Measurements from ENCODE around the gene CREB3L2. TPM values are rescaled to one million over a fixed set of nuclear protein-coding genes. Genes with fewer than 3 reads are reported as not detected.

Gene CREB3L2
- total RNA-seq, 1 experiment from 2014 or later = 49.8 TPM

GRCh38 chr7:137891016-137891655 is 110.8 kb downstream of the CREB3L2 start:
- H3K4me3 ChIP-seq (replicated peaks in 1 of 2; ENCODE audit: low read depth in 1 of 2, low read length in 2 of 2) = no peak overlapping the region
- ChIA-PET CTCF (no interaction called here), RAD21 (ENCODE audit: low non-redundant PET in 1 of 2, low total read pairs in 2 of 2, uncharacterized antibody in 2 of 2, unreplicated experiment in 2 of 2) (no interaction called here), POLR2A (no interaction called here)
- TF ChIP-seq, protein P1, sequence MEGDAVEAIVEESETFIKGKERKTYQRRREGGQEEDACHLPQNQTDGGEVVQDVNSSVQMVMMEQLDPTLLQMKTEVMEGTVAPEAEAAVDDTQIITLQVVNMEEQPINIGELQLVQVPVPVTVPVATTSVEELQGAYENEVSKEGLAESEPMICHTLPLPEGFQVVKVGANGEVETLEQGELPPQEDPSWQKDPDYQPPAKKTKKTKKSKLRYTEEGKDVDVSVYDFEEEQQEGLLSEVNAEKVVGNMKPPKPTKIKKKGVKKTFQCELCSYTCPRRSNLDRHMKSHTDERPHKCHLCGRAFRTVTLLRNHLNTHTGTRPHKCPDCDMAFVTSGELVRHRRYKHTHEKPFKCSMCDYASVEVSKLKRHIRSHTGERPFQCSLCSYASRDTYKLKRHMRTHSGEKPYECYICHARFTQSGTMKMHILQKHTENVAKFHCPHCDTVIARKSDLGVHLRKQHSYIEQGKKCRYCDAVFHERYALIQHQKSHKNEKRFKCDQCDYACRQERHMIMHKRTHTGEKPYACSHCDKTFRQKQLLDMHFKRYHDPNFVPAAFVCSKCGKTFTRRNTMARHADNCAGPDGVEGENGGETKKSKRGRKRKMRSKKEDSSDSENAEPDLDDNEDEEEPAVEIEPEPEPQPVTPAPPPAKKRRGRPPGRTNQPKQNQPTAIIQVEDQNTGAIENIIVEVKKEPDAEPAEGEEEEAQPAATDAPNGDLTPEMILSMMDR (IDR thresholded peaks at IDR 0.05 in 2 of 3, conservative IDR thresholded peaks at IDR 0.05 in 1 of 3; ENCODE audit: borderline replicate concordance in 1 of 3, insufficient read depth in 1 of 3, low read depth in 2 of 3, low read length in 2 of 3) = no peak
- TF ChIP-seq ZBTB33 (IDR thresholded peaks at IDR 0.05; ENCODE audit: extremely low read depth, insufficient replicate concordance, low read length) (no peak), SRF (IDR thresholded peaks at IDR 0.05; ENCODE audit: low read depth) (no peak), SP1 (IDR thresholded peaks at IDR 0.05; ENCODE audit: low read depth) (no peak), RAD21 (IDR thresholded peaks at IDR 0.05; ENCODE audit: low read depth) (no peak), JUND (IDR thresholded peaks at IDR 0.05) (no peak), YY1 (IDR thresholded peaks at IDR 0.05; ENCODE audit: extremely low read depth, insufficient replicate concordance, low read depth, low read length) (no peak), ELF1 (IDR thresholded peaks at IDR 0.05; ENCODE audit: borderline replicate concordance, low read depth) (no peak), REST (IDR thresholded peaks at IDR 0.05; ENCODE audit: low read depth) (no peak), EZH2 (IDR thresholded peaks at IDR 0.05) (no peak), POLR2A (IDR thresholded peaks at IDR 0.05; ENCODE audit: borderline replicate concordance, extremely low read depth, insufficient read depth, insufficient read length) (no peak), CBX3 (IDR thresholded peaks at IDR 0.05; ENCODE audit: low read depth) (no peak), POLR2AphosphoS5 (IDR thresholded peaks at IDR 0.05; ENCODE audit: low read depth, low read length) (no peak), ZFX (IDR thresholded peaks at IDR 0.05) (no peak), TCF7L2 (IDR thresholded peaks at IDR 0.05; ENCODE audit: borderline replicate concordance, extremely low read depth, insufficient read depth, insufficient read length) (no peak), ZNF274 (IDR thresholded peaks at IDR 0.05; ENCODE audit: low read depth, low read length) (no peak)
- TF ChIP-seq, protein P2, sequence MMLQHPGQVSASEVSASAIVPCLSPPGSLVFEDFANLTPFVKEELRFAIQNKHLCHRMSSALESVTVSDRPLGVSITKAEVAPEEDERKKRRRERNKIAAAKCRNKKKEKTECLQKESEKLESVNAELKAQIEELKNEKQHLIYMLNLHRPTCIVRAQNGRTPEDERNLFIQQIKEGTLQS (IDR thresholded peaks at IDR 0.05) = no peak
- H3K9ac ChIP-seq (ENCODE audit: low read length) = no peak overlapping the region
- H2AFZ ChIP-seq (ENCODE audit: low read depth, low read length, poor library complexity, severe bottlenecking) = no peak overlapping the region
- H3K79me2 ChIP-seq (ENCODE audit: insufficient read depth, low read length) = no peaks in the 10 kb centered on the region
- intact Hi-C loops (cut with micrococcal nuclease) = no loop called here
- H3K9me2 ChIP-seq (ENCODE audit: insufficient read depth) = no peaks in the 10 kb centered on the region
- H3K4me1 ChIP-seq (ENCODE audit: control insufficient read depth in 1 of 2, insufficient read depth in 2 of 2, low read length in 2 of 2) = no peaks in the 10 kb centered on the region
- H3K4me2 ChIP-seq (ENCODE audit: low read length) = no peak overlapping the region
- no peak overlapping the region for H3K27ac ChIP-seq (ENCODE audit: low read depth, low read length)
- no TSS peak for BruUV-seq (replicated peaks)
- no peaks in the 10 kb centered on the region for H3K9me3 ChIP-seq (ENCODE audit: control insufficient read depth in 1 of 2, insufficient read depth in 1 of 2, low read depth in 1 of 2, low read length in 2 of 2)
- H4K20me1 ChIP-seq (ENCODE audit: insufficient read depth) = no peaks in the 10 kb centered on the region
- DNase-seq (ENCODE audit: low read depth, low spot score) = no peak
- H3K27me3 ChIP-seq (ENCODE audit: insufficient read depth, low read length) = no peaks in the 10 kb centered on the region
- no peak for ATAC-seq
- no peaks in the 10 kb centered on the region for H3K36me3 ChIP-seq (ENCODE audit: control insufficient read depth in 1 of 2, insufficient read depth in 2 of 2, low read length in 2 of 2)

Data from HCT116 (cell line).